Pancreas (tissue), 10 donors: ENCODE data around the gene AGAP3. TPM values are rescaled to one million over a fixed set of nuclear protein-coding genes. Genes with fewer than 3 reads are reported as not detected.
A peak's percentile ranks its signal among the peaks of the same experiment; 100 is the strongest.
"Not testable (repeated sequence)": the region's sequence is repeated elsewhere in the genome, so short reads cannot be mapped to it uniquely, and the experiment has no call there.

Experiments
- ATAC-seq, 4 donors: fragments of 200-7000 bp; cut with Tn5 transposase; one replicate each; pipeline versions ENCODE4 v1.8.0 to v1.9.1; 2020; ENCODE audit warnings: mild to moderate bottlenecking in 4 of 4, moderate library complexity in 4 of 4
- DNase-seq, 6 donors: peaks; one replicate each; pipeline ENCODE4 v3.0.0-alpha.2; 2020
- FAIRE-seq: peaks from 2 replicates; lab custom pipeline; 2012; peaks lifted over from hg19 to GRCh38; lab: Jason Lieb, UNC
- H3K27ac ChIP-seq, 4 donors: fragments of 200-600 bp; sonication (generic); 1 replicate in 3 of 4; 2 replicates in 1 of 4; pipeline versions ENCODE4 v1.5.0 to v1.8.0; 2020
- H3K27me3 ChIP-seq, 4 donors: fragments of 200-600 bp; one replicate each; pipeline ENCODE4 v1.8.0; 2021
- H3K36me3 ChIP-seq, 3 donors: fragments of 200-600 bp; sonication (generic) in 1 of 3; one replicate each; pipeline versions ENCODE4 v1.5.0 to v1.8.0; 2020 to 2021
- H3K4me1 ChIP-seq, 3 donors: fragments of 200-600 bp; one replicate each; pipeline ENCODE4 v1.8.0; 2021
- H3K4me3 ChIP-seq, 4 donors: fragments of 200-600 bp; sonication (generic) in 2 of 4; one replicate each; pipeline versions ENCODE4 v1.5.0 to v1.8.0; 2020 to 2021
- H3K9me3 ChIP-seq, 4 donors: fragments of 200-600 bp; one replicate each; pipeline ENCODE4 v1.8.0; 2021
- WGBS, 2 donors: extraction: QIAGEN DNeasy Blood & Tissue Kit; methylation state at CpG; one replicate each; pipeline ENCODE4 v1.1.7; 2013; 5-methylcytosine and 5-hydroxymethylcytosine counted together
- intact Hi-C, 3 donors: fragments of 100-400 bp; cut with DNase I; formaldehyde crosslinking; loops; one replicate each; pipeline versions ENCODE4 v1.11.1 to v1.14.2; 2022
- polyA plus RNA-seq, 2 donors: library from polyadenylated mRNA; stranded (reverse); fragments of 200-250 nt; gene quantifications; one replicate each; pipeline ENCODE4 v1.2.3, GENCODE V29; 2013
- total RNA-seq, 6 donors: library from RNA; stranded (reverse); fragmentation: NEBNext Ultra II Directional in 4 of 6; extraction: Animal tissue kit (Norgen Biotek cat#: 25700) in 4 of 6; gene quantifications; one replicate each; pipeline versions ENCODE4 v1.2.1 to v1.2.4, GENCODE V29; 2021 to 2023
- TF ChIP-seq, protein P1 (sequence below), 4 donors: fragments of 200-600 bp; sonication (generic) in 3 of 4; IDR thresholded peaks; one replicate each; pipeline versions ENCODE4 v1.5.0 to v1.8.0; 2021; ENCODE audit warnings: antibody characterized with exemption in 4 of 4
- donor health status: healthy with polysubstance abuse.
- donor health status: DM: no; HTN: no; CAD: no; lungs with moderate emphysema.
- donor health status: DM: no; HTN: no; CAD: no.
- donor health status: control.
- donor health status: control.
- donor health status: Bipolar disorder and iron deficiency.
- donor health status: DM: yes; HTN: yes; CAD: no.
- donor health status: DM: no; HTN: no; CAD: no.
- donor health status: DM: no; HTN: no; CAD: no.
- donor health status: DM: yes; HTN: yes; CAD: no.

The AGAP3 gene
- total RNA-seq, result 10 to 100 TPM; 41.5 to 81.0 (median 54.7) TPM
- polyA plus RNA-seq, result 10 to 100 TPM; 89.8 to 93.9 TPM

DNA sequence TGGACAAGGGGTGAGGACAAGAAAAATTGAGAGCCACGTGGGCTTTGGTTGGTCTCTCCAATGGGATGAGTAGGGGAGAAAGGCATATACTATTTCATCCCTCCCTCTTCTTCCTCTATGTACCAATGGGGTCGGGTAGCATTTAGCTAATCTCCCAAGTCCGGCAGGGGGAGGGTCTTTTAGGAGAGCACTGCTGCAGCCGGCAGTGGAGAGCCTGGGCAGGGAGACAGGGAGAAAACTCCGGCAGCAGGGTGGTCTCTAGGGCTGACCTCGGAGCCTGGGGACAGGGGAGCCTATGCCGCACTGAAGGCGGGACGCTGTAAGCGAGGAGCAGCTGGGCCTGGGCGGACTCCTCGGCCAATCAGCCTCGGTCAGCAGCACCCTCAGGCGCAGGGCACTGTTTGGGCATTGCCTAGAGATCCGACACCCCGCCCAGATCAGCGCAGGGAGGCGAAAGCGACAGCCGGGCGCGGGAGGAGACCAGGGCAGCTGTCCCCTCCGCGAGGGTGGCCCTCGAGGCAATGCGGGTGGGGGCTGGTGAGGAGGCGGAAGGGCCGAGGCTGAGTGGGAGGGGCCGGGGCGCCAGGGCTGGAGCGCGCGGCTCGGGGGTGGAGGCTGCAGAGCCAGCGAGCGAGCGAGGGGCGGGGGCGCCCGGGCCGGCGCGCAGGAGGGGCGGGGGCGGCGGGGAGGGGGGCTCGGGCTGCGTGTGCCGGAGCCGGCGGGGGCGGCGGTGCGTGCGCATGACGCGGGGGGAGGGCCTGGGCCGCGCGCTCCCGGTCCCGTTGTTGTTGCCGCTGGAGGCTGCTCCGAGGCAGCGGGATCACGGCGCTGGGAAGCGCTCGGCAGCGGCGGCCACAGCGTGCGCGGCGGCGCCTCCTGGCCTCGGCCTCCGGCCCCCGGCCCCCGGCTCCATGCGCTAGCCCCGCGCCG, at the start of gene AGAP3:
TSS of gene AGAP3 (plus strand) at position 785 of the 930 bp plus-strand sequence. CDS start 267 bp downstream, outside the sequence.
- DNase-seq (peak; percentile 91 to 95 (median 93)), ATAC-seq (peak; percentile 53 to 71 (median 65)), FAIRE-seq (no peak)
- Histone ChIP-seq H3K4me3 (peak within 1 kb of the TSS; percentile 74 to 79 (median 76)), H3K36me3 (no peaks in the 10 kb centered on the region), H3K27ac (peak within 1 kb of the TSS; percentile 76 to 93 (median 85)), H3K9me3 (no peaks in the 10 kb centered on the region), H3K27me3 (no peaks in the 10 kb centered on the region), H3K4me1 (peaks cover 23 to 45% (median 26%) of the 10 kb centered on the region in 3 donors)
- WGBS, 2 donors, result 1% methylated on average over 34 to 84 of the region's 84 CpGs
- TF ChIP-seq, protein P1, sequence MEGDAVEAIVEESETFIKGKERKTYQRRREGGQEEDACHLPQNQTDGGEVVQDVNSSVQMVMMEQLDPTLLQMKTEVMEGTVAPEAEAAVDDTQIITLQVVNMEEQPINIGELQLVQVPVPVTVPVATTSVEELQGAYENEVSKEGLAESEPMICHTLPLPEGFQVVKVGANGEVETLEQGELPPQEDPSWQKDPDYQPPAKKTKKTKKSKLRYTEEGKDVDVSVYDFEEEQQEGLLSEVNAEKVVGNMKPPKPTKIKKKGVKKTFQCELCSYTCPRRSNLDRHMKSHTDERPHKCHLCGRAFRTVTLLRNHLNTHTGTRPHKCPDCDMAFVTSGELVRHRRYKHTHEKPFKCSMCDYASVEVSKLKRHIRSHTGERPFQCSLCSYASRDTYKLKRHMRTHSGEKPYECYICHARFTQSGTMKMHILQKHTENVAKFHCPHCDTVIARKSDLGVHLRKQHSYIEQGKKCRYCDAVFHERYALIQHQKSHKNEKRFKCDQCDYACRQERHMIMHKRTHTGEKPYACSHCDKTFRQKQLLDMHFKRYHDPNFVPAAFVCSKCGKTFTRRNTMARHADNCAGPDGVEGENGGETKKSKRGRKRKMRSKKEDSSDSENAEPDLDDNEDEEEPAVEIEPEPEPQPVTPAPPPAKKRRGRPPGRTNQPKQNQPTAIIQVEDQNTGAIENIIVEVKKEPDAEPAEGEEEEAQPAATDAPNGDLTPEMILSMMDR (IDR thresholded peaks at IDR 0.05), result no peak
- intact Hi-C loops, result no loop called here

DNA sequence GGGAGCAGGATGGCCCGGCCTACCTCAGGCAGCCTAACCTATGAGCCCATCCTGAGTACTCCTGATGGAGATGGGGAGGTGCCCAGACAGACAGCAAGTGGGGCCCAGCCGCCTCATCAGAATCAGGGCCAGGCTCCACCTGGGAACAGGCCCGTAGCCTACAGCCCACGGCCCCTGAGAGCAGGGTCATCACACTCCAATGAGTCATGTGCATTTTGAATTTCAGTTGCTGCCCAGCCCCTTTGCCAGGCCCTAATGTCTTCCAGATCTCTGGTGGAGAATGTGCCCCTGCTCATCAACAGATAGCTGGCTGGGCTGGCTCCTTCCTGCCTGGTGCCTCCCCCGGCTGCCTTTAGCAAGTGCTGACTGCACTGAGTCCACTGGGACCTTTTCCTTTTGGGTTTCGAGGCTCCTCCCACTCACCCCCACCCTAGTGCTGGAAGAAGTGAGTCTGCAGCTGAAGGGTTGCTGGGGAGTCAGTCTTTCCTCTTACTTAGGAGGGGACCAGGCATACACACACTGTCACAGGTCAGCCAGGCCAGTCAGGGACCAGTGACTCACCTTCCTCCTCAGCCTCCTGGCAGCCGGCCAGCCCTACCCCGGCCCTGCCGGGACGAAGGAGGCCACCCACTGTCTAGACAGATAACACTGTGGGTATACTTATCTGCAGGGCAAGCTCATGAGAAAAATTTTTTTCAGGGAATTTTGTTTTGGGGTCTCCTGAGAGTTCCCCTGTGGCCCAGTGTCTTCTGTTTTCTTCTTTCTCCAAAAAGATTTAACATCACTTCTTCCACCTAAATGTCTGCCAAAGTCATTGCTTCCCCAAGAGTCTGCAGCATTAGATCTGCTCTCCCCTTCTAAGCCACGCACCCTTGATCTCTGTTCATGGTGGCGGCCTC, 47.1 kb upstream of the AGAP3 start:
- H3K4me1 ChIP-seq, result peaks cover 0 to 7% (median 0%) of the 10 kb centered on the region in 3 donors
- H3K9me3 ChIP-seq, result no peaks in the 10 kb centered on the region
- intact Hi-C loops, result no loop called here
- no peaks in the 10 kb centered on the region for H3K27me3 ChIP-seq
- TF ChIP-seq, protein P1 (IDR thresholded peaks at IDR 0.05), result no peak
- H3K4me3 ChIP-seq, result no peak overlapping the region
- DNase-seq (peak; percentile 26 to 90 (median 70)), ATAC-seq (peak; percentile 35 to 86 (median 70)), FAIRE-seq (no peak)
- peak overlapping the region in 2 of 4 donors; percentile 30 to 32 for H3K27ac ChIP-seq
- WGBS, 2 donors, result 59 to 61% methylated on average over 12 of the region's 12 CpGs
- peaks cover 0 to 16% (median 0%) of the 10 kb centered on the region in 3 donors for H3K36me3 ChIP-seq

DNA sequence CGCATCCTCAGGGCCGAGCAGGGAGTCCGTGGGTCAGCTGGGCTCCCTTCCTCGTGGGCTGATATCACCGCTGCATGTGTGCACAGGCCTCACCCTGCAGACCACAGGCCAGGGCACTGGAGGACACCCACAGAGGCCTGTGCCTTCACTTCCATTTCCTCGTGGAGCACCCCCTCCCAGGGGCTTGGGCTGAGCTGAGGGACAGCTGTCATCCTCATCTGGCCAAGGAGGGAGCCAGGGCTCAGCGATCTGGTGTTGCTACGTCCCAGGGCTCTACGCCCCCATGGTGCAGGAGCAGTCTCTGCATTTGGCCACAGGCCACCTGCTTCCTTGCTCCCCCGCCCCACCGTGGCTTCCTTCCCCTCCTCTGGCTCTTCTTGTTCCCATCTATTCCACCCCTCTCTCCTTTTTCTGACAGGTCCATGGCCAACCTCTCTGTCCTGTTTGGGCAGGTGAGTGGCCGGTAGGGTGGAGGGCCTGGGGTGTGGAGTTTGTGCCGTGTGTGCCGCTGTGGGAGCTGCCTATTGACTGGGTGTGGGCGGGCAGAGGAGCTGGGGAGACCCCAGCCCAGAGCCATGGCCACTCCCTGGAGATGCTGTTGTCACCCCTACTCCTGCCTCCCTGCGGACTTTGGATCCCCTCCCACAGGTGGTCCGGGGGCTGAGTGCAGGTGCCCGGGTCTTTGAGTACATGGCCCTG, 46.3 kb upstream of the AGAP3 start:
- DNase-seq (no peak), FAIRE-seq (no peak), ATAC-seq (peak in 1 of 4 donors; percentile 23)
- intact Hi-C loops, result no loop called here
- H3K4me3 ChIP-seq, result no peak overlapping the region
- no peaks in the 10 kb centered on the region for H3K9me3 ChIP-seq
- no peak overlapping the region for H3K27ac ChIP-seq
- TF ChIP-seq, protein P1 (IDR thresholded peaks at IDR 0.05), result no peak
- H3K4me1 ChIP-seq, result peaks cover 0 to 7% (median 0%) of the 10 kb centered on the region in 3 donors
- WGBS, 2 donors, result 81 to 87% methylated on average over 17 to 18 of the region's 18 CpGs
- H3K36me3 ChIP-seq, result peaks cover 0 to 16% (median 0%) of the 10 kb centered on the region in 3 donors
- H3K27me3 ChIP-seq, result no peaks in the 10 kb centered on the region

DNA sequence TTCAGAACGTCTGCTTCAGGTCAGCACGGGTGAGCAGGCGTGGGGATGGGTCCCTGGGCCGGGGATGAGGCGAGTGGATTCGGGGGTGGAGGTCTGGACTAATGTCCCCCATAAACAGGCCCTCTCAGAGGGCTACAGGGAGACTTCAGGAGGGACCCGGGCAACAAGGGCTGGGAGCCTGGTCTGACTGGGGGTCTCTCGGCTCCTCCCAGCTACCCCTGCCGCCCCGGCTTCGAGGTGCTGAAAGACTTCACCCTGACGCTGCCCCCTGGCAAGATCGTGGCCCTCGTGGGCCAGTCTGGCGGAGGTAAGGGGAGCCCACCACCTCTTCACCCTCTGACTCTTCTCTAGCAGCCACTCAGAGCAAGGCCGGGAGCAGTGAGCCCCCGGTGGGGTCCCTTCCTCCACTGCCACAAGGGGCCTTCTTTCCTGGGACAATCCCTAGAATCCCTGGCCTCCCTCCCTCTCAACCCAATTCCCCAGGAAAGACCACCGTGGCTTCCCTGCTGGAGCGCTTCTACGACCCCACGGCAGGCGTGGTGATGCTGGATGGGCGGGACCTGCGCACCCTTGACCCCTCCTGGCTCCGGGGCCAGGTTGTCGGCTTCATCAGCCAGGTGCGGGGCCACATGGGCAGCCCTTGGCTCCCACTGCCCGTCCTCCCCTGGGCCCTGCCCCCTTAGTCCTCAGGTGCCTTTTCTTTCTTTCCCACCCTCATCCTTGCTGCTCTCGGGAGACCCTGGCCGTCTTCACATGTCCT, 45.5 kb upstream of the AGAP3 start:
- 91 to 95% methylated on average over 22 to 30 of the region's 30 CpGs for WGBS, 2 donors
- Histone ChIP-seq H3K36me3 (peaks cover 0 to 15% (median 0%) of the 10 kb centered on the region in 3 donors), H3K4me1 (peaks cover 0 to 7% (median 0%) of the 10 kb centered on the region in 3 donors), H3K4me3 (no peak overlapping the region), H3K27ac (no peak overlapping the region), H3K27me3 (no peaks in the 10 kb centered on the region), H3K9me3 (no peaks in the 10 kb centered on the region)
- FAIRE-seq (no peak), DNase-seq (peak in 1 of 6 donors; percentile 68), ATAC-seq (no peak)
- intact Hi-C loops, result no loop called here
- TF ChIP-seq, protein P1 (IDR thresholded peaks at IDR 0.05), result no peak

DNA sequence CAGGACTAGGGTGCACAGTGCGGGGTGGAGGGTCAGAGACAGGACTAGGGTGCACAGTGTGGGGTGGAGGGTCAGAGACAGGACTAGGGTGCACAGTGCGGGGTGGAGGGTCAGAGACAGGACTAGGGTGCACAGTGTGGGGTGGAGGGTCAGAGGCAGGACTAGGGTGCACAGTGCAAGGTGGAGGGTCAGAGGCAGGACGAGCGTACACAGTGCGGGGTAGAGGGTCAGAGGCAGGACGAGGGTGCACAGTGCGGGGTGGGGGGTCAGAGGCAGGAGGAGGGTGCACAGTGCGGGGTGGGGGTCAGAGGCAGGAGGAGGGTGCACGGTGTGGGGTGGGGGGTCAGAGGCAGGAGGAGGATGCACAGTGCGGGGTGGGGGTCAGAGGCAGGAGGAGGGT, 42.8 kb upstream of the AGAP3 start:
- intact Hi-C loops, FAIRE-seq, H3K36me3 ChIP-seq, H3K4me1 ChIP-seq, H3K4me3 ChIP-seq, H3K9me3 ChIP-seq, ATAC-seq, H3K27ac ChIP-seq, H3K27me3 ChIP-seq: not testable (repeated sequence)
- DNase-seq, result peak in 1 of 6 donors; percentile 55
- 84 to 94% methylated on average over 8 to 10 of the region's 10 CpGs for WGBS, 2 donors
